NCI-H2029 treated with DMSO at 0.1 percent for 48 hours (cell line): ENCODE results near the gene CRIM1.
A peak's percentile ranks its signal among the peaks of the same experiment; 100 is the strongest.

Source experiments
- DNase-seq: peaks from one replicate; lab custom pipeline; 2025; lab: John Stamatoyannopoulos, UW

The CRIM1 gene

GRCh38 chr2:36486521-36487044 lies 131.0 kb downstream of the CRIM1 start:
- DNase-seq: no peak

GRCh38 chr2:36487947-36488346 lies 132.4 kb downstream of the CRIM1 start:
- no peak for DNase-seq

DNA sequence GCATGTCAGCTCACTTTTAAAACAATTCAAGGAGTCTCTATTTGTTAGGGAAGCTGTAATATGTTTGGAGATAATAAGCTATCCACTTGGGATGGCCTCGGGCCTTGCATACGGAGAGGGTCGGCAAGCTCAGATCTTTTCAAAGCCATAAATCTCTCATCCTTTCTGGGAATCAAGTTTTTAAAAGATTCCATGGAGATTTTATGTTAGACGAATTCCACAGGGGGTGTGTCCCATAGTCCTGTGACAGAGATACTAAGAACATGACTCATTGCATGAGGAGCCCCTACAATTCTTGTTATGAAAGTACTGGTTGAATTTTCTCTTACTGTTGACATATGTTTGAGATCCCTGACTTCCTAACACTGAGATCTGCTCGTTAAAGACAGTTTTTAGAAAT lies 133.7 kb downstream of the CRIM1 start:
- no peak for DNase-seq

- DNase-seq: no peak
Measured at GRCh38 chr2:36490749-36491148, 135.2 kb downstream of the CRIM1 start.

DNA sequence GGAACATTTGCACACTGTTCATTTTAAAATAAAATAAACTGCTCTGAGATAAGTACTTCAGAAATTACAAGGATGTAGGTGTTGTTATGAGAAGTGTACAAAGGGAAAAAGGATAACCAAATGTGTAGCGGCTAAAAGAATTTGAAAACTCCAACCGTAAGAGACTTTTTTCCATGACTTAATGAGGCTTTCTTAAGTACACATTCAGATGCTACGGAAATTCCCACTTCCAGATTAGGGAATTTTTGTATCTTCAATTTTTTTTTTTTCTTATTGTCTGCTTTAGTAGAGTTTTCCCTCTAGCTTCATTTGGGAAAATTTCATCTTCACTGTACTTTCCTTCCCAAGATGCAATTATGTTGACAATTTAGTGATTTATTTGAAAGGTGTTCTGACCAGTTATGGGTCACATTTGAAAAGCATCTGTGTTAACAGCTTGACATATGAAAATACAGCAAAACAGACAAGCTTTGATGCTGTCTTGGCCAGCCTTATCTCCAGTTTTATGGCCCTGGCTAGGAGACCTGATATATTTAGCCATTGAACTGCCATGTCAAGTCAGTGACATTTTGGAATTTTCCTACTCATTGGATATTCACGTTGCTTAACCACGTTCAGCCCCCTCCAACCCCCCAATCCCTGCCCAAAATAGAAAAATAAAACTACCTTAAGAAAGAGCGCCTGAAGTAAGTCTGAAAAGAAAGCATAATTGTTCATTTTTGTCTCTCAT lies 136.8 kb downstream of the CRIM1 start:
- DNase-seq: no peak

GRCh38 chr2:36493306-36493705 lies 137.7 kb downstream of the CRIM1 start:
- DNase-seq: no peak

GRCh38 chr2:36497570-36498163 lies 142.1 kb downstream of the CRIM1 start:
- DNase-seq: no peak

DNA sequence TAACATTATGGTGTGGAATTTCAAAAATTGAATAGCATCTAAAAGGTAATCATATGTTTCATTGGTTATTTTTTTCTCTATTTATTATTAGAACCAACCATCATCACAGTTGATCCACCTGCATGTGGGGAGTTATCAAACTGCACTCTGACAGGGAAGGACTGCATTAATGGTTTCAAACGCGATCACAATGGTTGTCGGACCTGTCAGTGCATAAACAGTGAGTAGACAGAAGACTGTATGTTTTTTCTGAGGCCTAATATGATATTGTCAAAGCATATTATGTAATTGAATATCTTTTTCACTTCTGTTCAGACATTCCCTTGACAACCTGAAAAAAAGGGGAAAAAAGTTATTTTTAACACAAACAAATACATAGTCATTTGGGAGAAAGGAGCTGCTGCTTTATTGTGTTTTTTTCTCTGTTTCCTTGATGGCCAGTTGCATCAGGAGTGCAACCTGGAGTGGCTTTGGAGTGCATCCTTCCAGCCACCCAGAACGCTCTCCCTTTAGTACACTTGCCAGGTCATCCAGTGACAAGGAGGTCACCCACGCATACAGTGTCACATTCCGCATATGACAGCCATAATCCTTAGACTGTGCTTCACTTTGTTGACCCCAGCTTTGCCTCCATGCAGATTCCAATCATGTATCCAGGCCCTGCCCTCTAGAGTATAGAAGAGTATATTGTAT lies 143.7 kb downstream of the CRIM1 start:
- no peak for DNase-seq

- DNase-seq: no peak
Measured at GRCh38 chr2:36500072-36500471, 144.5 kb downstream of the CRIM1 start.

DNA sequence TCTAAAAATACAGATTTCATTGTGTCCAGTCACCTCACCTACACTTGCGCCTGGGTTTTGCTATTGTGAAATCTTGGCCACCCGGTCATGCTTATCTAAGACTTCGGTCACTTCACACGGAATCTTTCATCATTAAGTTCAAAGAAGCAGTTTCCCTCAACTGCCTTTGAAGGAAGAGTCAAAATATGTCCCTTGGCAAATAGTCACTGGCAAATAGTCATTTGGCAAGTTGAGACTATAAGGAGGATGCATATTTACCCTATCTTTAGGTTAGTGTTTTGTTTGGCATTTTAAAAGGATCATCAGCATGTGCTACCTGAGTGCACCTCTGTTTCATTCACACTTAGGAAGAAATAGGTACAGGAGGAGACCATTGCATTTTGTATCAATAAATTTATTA lies 146.5 kb downstream of the CRIM1 start:
- no peak for DNase-seq

DNA sequence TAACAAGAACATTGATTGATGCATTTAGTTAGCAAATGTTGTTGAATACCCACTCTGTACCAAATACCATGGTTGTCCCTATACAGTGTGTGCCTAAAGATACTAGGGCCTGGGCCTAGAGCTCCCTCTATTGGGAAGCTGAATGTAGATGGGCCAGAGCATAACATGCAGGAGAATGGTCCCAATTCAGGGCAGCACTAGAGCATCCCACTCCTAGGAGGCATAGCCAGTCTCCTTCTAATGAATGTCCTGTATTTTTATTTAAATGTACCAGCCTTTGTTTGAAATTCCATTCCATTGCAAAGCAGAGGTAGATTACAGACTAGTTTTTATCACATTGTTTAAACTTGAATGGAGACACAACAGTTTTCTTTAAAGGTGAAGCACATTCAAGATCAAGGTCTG lies 151.8 kb downstream of the CRIM1 start:
- peak; percentile 50 for DNase-seq

GRCh38 chr2:36509075-36509474 lies 153.5 kb downstream of the CRIM1 start:
- no peak for DNase-seq

DNA sequence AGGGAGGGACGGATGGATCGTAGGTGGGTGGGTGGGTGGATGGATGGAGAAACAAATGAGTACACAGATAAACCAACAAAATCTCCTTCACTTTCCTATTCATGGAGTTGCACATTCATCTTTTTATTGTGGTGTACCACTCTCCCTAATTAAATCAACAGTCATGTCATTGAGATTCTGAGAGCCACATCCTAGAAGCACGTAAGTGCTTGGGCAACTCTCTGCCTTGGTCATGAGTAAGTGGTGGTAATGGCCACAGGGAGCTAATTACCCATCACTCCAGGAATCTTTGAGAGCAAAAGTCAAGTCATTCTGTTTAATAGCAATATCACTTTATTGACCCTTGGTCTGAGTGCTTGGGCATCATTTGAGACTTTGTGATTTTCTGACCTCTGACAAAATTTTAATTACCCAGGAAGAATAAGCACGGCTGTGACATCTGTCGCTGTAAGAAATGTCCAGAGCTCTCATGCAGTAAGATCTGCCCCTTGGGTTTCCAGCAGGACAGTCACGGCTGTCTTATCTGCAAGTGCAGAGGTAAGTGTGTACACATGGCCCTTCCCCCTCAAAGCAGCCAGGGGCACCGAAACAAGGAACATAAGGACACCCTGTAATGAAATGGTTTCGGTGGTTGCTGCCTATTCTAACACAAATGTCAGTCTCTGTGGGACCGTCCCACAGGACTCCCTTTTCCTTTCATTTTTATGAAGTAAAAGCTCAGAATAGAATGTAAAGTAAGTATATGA lies 156.5 kb downstream of the CRIM1 start:
- no peak for DNase-seq

- no peak for DNase-seq
Measured at GRCh38 chr2:36512705-36513104, 157.1 kb downstream of the CRIM1 start.

DNA sequence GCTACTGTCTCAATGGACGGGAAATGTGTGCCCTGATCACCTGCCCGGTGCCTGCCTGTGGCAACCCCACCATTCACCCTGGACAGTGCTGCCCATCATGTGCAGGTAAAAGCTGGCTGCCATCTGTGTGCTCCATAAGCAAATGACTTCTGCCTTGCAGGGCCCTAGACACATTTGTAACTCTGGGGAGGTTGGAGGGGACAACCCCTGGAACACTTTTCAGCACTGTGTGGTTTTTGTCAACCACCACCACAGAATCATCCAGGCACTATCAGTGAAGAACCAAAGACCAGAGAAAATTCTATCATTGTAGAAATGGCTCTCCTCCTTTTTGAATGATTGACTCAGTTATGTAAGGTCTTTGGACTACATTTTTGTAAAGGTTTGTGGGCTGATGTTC lies 158.1 kb downstream of the CRIM1 start:
- DNase-seq: no peak

GRCh38 chr2:36515538-36515937 lies 160.0 kb downstream of the CRIM1 start:
- no peak for DNase-seq

- no peak for DNase-seq
Measured at GRCh38 chr2:36516136-36516870, 160.7 kb downstream of the CRIM1 start.

- no peak for DNase-seq
Measured at GRCh38 chr2:36520431-36520830, 164.9 kb downstream of the CRIM1 start.

DNA sequence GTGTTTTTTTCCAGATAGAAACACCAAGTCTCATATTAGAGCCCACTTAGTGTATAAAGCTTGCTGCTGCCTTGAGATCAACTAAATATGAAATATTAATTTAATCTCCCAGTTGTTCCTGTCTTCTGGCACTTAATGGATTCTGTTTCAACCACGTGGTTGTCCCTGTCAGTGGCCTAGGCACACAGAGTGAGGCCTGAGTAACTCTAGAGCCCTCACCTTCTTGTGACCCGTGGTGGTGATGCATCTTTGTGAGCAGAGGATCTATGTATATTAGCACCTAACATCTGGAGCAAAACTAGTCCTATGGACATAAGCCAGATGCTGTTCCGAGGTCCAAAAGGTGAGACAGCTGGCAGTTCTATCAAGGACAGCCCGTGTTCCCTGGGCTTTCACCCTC lies 167.6 kb downstream of the CRIM1 start:
- DNase-seq: no peak

DNA sequence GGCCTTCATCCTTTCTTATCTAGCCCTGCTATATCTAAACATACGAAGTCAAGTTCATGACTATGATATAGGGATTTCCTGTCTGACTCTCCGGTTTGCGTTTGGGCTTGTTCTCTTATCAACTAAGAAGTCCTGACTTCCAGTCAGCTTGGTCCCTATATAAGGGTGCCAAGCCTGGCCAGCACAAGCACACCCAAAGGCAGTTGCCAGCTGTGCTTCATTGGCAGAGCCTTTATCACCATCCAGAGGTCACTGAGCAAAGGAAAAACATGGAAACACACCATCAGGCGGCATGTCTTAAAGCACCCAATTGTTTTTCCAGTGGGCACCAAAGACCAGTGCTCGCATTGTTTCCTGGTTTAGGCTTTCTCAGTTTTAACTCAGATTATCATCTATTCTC lies 169.7 kb downstream of the CRIM1 start:
- DNase-seq: no peak

DNA sequence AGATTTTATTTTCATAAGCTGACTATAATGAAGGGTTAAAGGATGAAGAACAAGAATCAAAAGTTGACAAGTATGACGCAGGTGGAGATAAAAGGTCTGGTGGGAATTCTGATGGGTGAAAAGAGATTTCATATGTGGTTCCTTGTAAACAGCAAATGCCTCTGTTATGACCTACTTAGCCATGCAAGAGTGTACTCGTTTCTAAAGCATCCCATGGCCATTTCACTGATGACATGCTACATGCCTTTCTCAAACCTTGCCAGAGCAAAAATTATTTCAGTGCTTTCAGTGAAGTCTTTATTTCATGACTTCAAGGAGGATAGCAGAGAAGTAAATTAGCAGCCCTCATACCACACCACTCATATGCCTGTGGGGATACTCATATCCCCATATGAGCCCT lies 170.6 kb downstream of the CRIM1 start:
- DNase-seq: no peak

- DNase-seq: no peak
Measured at GRCh38 chr2:36528274-36528673, 172.7 kb downstream of the CRIM1 start.
